PC-9 (cell line): ENCODE measurements around the gene C6orf136. TPM values are rescaled to one million over a fixed set of nuclear protein-coding genes. Genes with fewer than 3 reads are reported as not detected.
A peak's percentile ranks its signal among the peaks of the same experiment; 100 is the strongest.

Experiments
- BruUV-seq: library from RNA; stranded (reverse); fragments of 400-500 nt; replicated peaks from 2 replicates; lab custom pipeline; 2021; lab: Mats Ljungman, UMichigan
- CTCF ChIA-PET: fragments of 300-600 bp; sonication (Branson Sonifier 250); formaldehyde crosslinking; loops from one replicate; lab custom pipeline; 2022; ENCODE audit warnings: antibody characterized with exemption; lab: Charles Lee
- POLR2A ChIA-PET: fragments of 300-600 bp; sonication (Branson Sonifier 250); formaldehyde crosslinking; loops from one replicate; lab custom pipeline; 2022; ENCODE audit warnings: antibody characterized with exemption; ENCODE audit not compliant: unreplicated experiment; lab: Charles Lee
- DNase-seq, 2 experiments: peaks; one replicate each; pipeline versions ENCODE4 v3.0.0 to v3.0.0-alpha.2; 2015 to 2022; ENCODE audit warnings: mixed read lengths in 1 of 2
- H2AFZ ChIP-seq: fragments of 200-600 bp; sonication (generic); 2 replicates; pipeline ENCODE4 v1.8.1; 2017; ENCODE audit warnings: antibody characterized with exemption
- H3F3A ChIP-seq: fragments of 200-600 bp; sonication (generic); 2 replicates; pipeline ENCODE4 v1.8.1; 2017; ENCODE audit warnings: antibody characterized with exemption, mild to moderate bottlenecking, low read depth; ENCODE audit not compliant: insufficient read depth
- H3K27ac ChIP-seq: fragments of 200-600 bp; sonication (generic); 2 replicates; pipeline ENCODE4 v1.6.1; 2016; ENCODE audit warnings: mixed run types
- H3K27me3 ChIP-seq: fragments of 200-600 bp; sonication (generic); 2 replicates; pipeline ENCODE4 v1.6.1; 2016; ENCODE audit warnings: low read depth, mixed run types; ENCODE audit not compliant: insufficient read depth
- H3K36me3 ChIP-seq: fragments of 200-600 bp; sonication (generic); 2 replicates; pipeline ENCODE4 v1.6.1; 2016; ENCODE audit warnings: low read depth, mixed run types
- H3K4me1 ChIP-seq: fragments of 200-600 bp; sonication (generic); replicated peaks from 2 replicates; pipeline ENCODE4 v1.6.1; 2016; ENCODE audit warnings: mixed run types; ENCODE audit not compliant: insufficient read depth
- H3K4me2 ChIP-seq: fragments of 200-600 bp; sonication (generic); 2 replicates; pipeline ENCODE4 v1.6.1; 2017; ENCODE audit warnings: mixed run types
- H3K4me3 ChIP-seq: fragments of 200-600 bp; sonication (generic); 2 replicates; pipeline ENCODE4 v1.6.1; 2016; ENCODE audit warnings: mixed run types
- H3K79me2 ChIP-seq: fragments of 200-600 bp; sonication (generic); 2 replicates; pipeline ENCODE4 v1.6.1; 2017; ENCODE audit warnings: low read depth, mixed run types
- H3K9me2 ChIP-seq: fragments of 200-600 bp; sonication (generic); 2 replicates; pipeline ENCODE4 v1.8.1; 2017; ENCODE audit warnings: mild to moderate bottlenecking; ENCODE audit not compliant: insufficient read depth
- H3K9me3 ChIP-seq: fragments of 200-600 bp; sonication (generic); 2 replicates; pipeline ENCODE4 v1.8.1; 2016; ENCODE audit warnings: low read depth; ENCODE audit not compliant: insufficient read depth
- H4K20me1 ChIP-seq: fragments of 200-600 bp; sonication (generic); 2 replicates; pipeline ENCODE4 v1.8.1; 2017; ENCODE audit not compliant: insufficient read depth
- EZH2 ChIP-seq: fragments of 200-600 bp; sonication (generic); IDR thresholded peaks from 2 replicates; pipeline ENCODE4 v1.8.0; 2017; ENCODE audit warnings: antibody characterized with exemption, low read depth
- intact Hi-C: fragments of 100-400 bp; cut with micrococcal nuclease; formaldehyde crosslinking; loops from one replicate; pipeline ENCODE4 v1.10.0; 2022; ENCODE audit not compliant: unreplicated experiment
- total RNA-seq: library from RNA; stranded (reverse); gene quantifications from 2 replicates; pipeline ENCODE4 v1.2.3, GENCODE V29; 2021
- TF ChIP-seq, protein P1 (sequence below): fragments of 200-600 bp; sonication (generic); conservative IDR thresholded peaks from 2 replicates; pipeline ENCODE4 v1.6.1; 2017; ENCODE audit warnings: mixed run types, antibody characterized with exemption, mild to moderate bottlenecking, moderate library complexity

The C6orf136 gene
- total RNA-seq, 1 experiment from 2014 or later = 21.2 TPM

DNA sequence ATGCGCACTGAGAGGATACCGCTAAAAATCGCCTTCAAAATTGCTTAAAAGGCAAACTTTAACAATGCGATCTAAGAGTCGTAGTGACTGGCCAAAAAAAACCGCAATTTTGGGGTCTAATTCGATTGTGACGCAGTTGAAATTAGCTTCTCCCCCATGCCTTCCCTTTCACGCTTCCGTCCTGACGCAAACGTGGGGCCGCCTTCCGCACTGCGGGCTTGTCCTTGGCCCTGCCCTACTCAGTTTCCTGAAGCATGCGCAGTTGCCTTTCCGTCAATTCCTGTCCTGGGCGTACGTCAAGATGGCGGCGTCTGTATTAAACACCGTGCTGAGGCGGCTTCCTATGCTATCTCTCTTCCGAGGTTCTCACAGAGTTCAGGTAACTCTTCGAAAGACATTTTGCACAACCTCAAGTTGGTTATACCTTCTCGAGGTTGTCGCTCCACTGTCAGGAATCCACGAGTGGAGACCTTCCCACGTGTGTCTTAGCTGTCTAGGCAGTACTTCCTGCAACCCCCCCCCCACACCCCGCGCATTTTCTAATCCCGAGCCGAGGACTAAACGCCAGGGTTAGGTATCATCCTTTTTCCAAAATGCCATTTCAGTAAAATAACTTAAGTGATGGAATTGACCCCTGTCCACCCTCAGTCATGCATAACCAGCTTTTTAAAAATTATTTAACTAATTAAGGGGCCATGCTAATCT is 29.2 kb upstream of the C6orf136 start, which contains the start of gene MRPS18B:
MRPS18B (plus strand) TSS at position 276 of the 705 bp plus-strand sequence; CDS start at position 302, 26 bp downstream.
- Histone ChIP-seq H4K20me1 (peaks cover 9% of the 10 kb centered on the region; the same call in 1 of the 2 replicates), H3K27me3 (no peaks in the 10 kb centered on the region), H3K4me2 (peak within 1 kb of the TSS; percentile 98), H2AFZ (peak within 1 kb of the TSS; percentile 85), H3K27ac (peak within 1 kb of the TSS; percentile 86), H3F3A (peaks cover 70% of the 10 kb centered on the region), H3K4me3 (peak within 1 kb of the TSS; percentile 87), H3K9me3 (no peaks in the 10 kb centered on the region), H3K4me1 (peaks cover 29% of the 10 kb centered on the region), H3K79me2 (peaks cover 49% of the 10 kb centered on the region), H3K9me2 (no peaks in the 10 kb centered on the region), H3K36me3 (peaks cover 27% of the 10 kb centered on the region)
- TF ChIP-seq EZH2 = no peak
- TF ChIP-seq, protein P1, sequence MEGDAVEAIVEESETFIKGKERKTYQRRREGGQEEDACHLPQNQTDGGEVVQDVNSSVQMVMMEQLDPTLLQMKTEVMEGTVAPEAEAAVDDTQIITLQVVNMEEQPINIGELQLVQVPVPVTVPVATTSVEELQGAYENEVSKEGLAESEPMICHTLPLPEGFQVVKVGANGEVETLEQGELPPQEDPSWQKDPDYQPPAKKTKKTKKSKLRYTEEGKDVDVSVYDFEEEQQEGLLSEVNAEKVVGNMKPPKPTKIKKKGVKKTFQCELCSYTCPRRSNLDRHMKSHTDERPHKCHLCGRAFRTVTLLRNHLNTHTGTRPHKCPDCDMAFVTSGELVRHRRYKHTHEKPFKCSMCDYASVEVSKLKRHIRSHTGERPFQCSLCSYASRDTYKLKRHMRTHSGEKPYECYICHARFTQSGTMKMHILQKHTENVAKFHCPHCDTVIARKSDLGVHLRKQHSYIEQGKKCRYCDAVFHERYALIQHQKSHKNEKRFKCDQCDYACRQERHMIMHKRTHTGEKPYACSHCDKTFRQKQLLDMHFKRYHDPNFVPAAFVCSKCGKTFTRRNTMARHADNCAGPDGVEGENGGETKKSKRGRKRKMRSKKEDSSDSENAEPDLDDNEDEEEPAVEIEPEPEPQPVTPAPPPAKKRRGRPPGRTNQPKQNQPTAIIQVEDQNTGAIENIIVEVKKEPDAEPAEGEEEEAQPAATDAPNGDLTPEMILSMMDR = no peak
- ChIA-PET CTCF (interaction anchor here (0.5 to 1.2 kb wide), 5 partner anchors 18 to 113 kb away, joined by 3 to 6 read pairs (median 4); no protein-coding TSS in a partner anchor), POLR2A (interaction anchor here (0.6 to 0.7 kb wide), 6 partner anchors 48 to 1634 kb away, joined by 3 to 7 read pairs (median 5); partner anchors contain the start of gene NRM)
- DNase-seq = peak; percentile 89 to 96
- intact Hi-C loops = loop anchor here (1.0 to 2.0 kb wide), 5 partner anchors 47 to 266 kb away; partner anchors contain the start of genes ABCF1, GNL1, MDC1 and PPP1R18
- TSS peak; percentile 30 for BruUV-seq

DNA sequence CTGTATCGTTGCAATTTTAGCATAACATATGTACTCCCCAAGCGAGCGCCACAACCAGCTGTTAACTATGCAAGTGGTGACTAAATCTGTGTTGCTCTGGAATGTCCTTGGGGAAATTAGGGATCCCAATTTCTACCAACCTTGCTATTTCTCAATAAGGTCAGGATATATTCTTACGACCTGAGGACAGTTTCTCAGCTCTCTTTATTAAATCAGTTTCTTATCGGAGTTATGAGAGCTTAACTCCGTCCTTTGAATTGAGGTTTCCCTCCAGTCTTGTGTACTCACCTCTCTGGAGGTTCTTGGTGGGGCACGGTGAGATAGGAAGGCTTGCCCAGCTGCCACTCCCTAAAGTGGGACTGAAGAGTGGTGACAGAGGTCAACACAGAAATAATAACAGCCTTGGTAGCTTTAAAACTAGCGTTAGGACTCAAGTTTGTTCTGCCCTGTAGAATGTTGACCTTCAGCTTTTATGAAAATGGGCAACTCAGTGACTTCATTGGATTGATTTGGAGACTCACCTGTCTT is 28.6 kb upstream of the C6orf136 start:
- H2AFZ ChIP-seq = peak overlapping the region; percentile 85
- H3K27me3 ChIP-seq = no peaks in the 10 kb centered on the region
- H4K20me1 ChIP-seq = peaks cover 6% of the 10 kb centered on the region; the same call in 1 of the 2 replicates
- H3K27ac ChIP-seq = peak overlapping the region; percentile 86
- CTCF ChIA-PET = interaction anchor here (0.6 to 1.2 kb wide), 2 partner anchors 19 to 113 kb away, joined by 3 to 4 read pairs; no protein-coding TSS in a partner anchor
- H3K9me2 ChIP-seq = no peaks in the 10 kb centered on the region
- no TSS peak for BruUV-seq
- H3F3A ChIP-seq = peaks cover 70% of the 10 kb centered on the region
- peaks cover 49% of the 10 kb centered on the region for H3K79me2 ChIP-seq
- DNase-seq = no peak
- POLR2A ChIA-PET = interaction anchor here (0.5 to 0.7 kb wide), 5 partner anchors 26 to 1635 kb away, joined by 3 to 7 read pairs (median 5); no protein-coding TSS in a partner anchor
- H3K4me2 ChIP-seq = peak overlapping the region; percentile 85
- no peaks in the 10 kb centered on the region for H3K9me3 ChIP-seq
- H3K4me3 ChIP-seq = peak overlapping the region; percentile 68
- H3K36me3 ChIP-seq = peaks cover 29% of the 10 kb centered on the region
- TF ChIP-seq, protein P1 = no peak
- TF ChIP-seq EZH2 = no peak
- intact Hi-C loops = no loop called here
- H3K4me1 ChIP-seq = peaks cover 23% of the 10 kb centered on the region

DNA sequence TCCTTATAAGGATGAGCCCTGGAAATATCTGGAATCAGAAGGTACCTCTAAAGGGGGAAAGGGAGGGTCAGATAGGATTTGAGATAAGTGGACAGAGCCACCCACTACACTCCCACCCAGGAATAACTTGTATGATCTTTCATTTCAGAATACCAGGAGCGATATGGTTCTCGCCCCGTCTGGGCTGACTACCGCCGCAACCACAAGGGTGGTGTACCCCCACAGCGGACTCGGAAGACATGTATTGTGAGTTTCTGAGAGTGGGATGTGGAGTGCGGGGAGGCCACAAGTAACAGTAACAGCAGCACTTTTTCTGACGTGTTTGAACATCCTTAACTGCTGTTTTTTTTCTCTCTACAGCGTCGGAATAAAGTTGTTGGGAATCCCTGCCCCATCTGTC is 27.4 kb upstream of the C6orf136 start:
- ChIA-PET POLR2A (no interaction called here), CTCF (no interaction called here)
- Histone ChIP-seq H3K27ac (no peak overlapping the region), H3F3A (peaks cover 70% of the 10 kb centered on the region), H3K79me2 (peaks cover 42% of the 10 kb centered on the region), H3K9me2 (no peaks in the 10 kb centered on the region), H3K27me3 (no peaks in the 10 kb centered on the region), H3K9me3 (no peaks in the 10 kb centered on the region), H3K4me1 (peaks cover 11% of the 10 kb centered on the region), H3K4me2 (no peak overlapping the region), H4K20me1 (peaks cover 1% of the 10 kb centered on the region; the same call in 1 of the 2 replicates), H2AFZ (no peak overlapping the region), H3K4me3 (no peak overlapping the region), H3K36me3 (peaks cover 35% of the 10 kb centered on the region)
- intact Hi-C loops = no loop called here
- TF ChIP-seq EZH2 = no peak
- TF ChIP-seq, protein P1 = no peak
- BruUV-seq = no TSS peak
- no peak for DNase-seq
